Measurements from ENCODE around the gene TFEC.
"Not testable (repeated sequence)": the region's sequence is repeated elsewhere in the genome, so short reads cannot be mapped to it uniquely, and the experiment has no call there.

TFEC gene

GRCh38 chr7:115940460-115941060, 90.0 kb downstream of the TFEC start:
- no peak for DNase-seq (ENCODE audit: low read depth, low spot score)
- TF ChIP-seq CTCF (IDR thresholded peaks at IDR 0.05; ENCODE audit: low read depth, low read length): no peak
- no peak overlapping the region for H3K4me3 ChIP-seq (ENCODE audit: low read depth, low read length)
- in situ Hi-C loops (cut with HindIII; ENCODE audit: low sequenced_read_pairs): no loop called here

- in situ Hi-C loops (cut with HindIII; ENCODE audit: low sequenced_read_pairs): no loop called here
- no peak overlapping the region for H3K4me3 ChIP-seq (ENCODE audit: low read depth, low read length)
- no peak for TF ChIP-seq CTCF (IDR thresholded peaks at IDR 0.05; ENCODE audit: low read depth, low read length)
- DNase-seq (ENCODE audit: low read depth, low spot score): no peak
Measured at GRCh38 chr7:115937960-115938359, 92.6 kb downstream of the TFEC start.

GRCh38 chr7:115933471-115933870, 97.1 kb downstream of the TFEC start:
- no peak for TF ChIP-seq CTCF (IDR thresholded peaks at IDR 0.05; ENCODE audit: low read depth, low read length)
- H3K4me3 ChIP-seq (ENCODE audit: low read depth, low read length): no peak overlapping the region
- DNase-seq (ENCODE audit: low read depth, low spot score): no peak
- in situ Hi-C loops (cut with HindIII; ENCODE audit: low sequenced_read_pairs): no loop called here

GRCh38 chr7:115932880-115933279, 97.7 kb downstream of the TFEC start:
- no peak for DNase-seq (ENCODE audit: low read depth, low spot score)
- H3K4me3 ChIP-seq (ENCODE audit: low read depth, low read length): no peak overlapping the region
- in situ Hi-C loops (cut with HindIII; ENCODE audit: low sequenced_read_pairs): no loop called here
- no peak for TF ChIP-seq CTCF (IDR thresholded peaks at IDR 0.05; ENCODE audit: low read depth, low read length)

GRCh38 chr7:115930184-115930583, 100.4 kb downstream of the TFEC start:
- DNase-seq (ENCODE audit: low read depth, low spot score); in situ Hi-C loops (cut with HindIII; ENCODE audit: low sequenced_read_pairs): not testable (repeated sequence)

GRCh38 chr7:115929736-115930135, 100.8 kb downstream of the TFEC start:
- DNase-seq (ENCODE audit: low read depth, low spot score); in situ Hi-C loops (cut with HindIII; ENCODE audit: low sequenced_read_pairs); H3K4me3 ChIP-seq (ENCODE audit: low read depth, low read length): not testable (repeated sequence)

More at GRCh38 chr7:115930184-115930583, 100.4 kb downstream of the TFEC start:
- not testable (repeated sequence) for H3K4me3 ChIP-seq (ENCODE audit: low read depth, low read length)

- DNase-seq (ENCODE audit: low read depth, low spot score): no peak
- no peak for TF ChIP-seq CTCF (IDR thresholded peaks at IDR 0.05; ENCODE audit: low read depth, low read length)
- in situ Hi-C loops (cut with HindIII; ENCODE audit: low sequenced_read_pairs): no loop called here
- H3K4me3 ChIP-seq (ENCODE audit: low read depth, low read length): no peak overlapping the region
Measured at GRCh38 chr7:115924411-115924810, 106.2 kb downstream of the TFEC start.

- DNase-seq (ENCODE audit: low read depth, low spot score): no peak
- no peak overlapping the region for H3K4me3 ChIP-seq (ENCODE audit: low read depth, low read length)
- in situ Hi-C loops (cut with HindIII; ENCODE audit: low sequenced_read_pairs): no loop called here
- no peak for TF ChIP-seq CTCF (IDR thresholded peaks at IDR 0.05; ENCODE audit: low read depth, low read length)
Measured at GRCh38 chr7:115920367-115920766, 110.2 kb downstream of the TFEC start.

All from astrocyte of the spinal cord (primary cell).